GM19468 (cell line): ENCODE measurements around the gene GALNT17.

ENCODE experiments used
- ATAC-seq: cut with Tn5 transposase; IDR thresholded peaks from one replicate; pipeline ENCODE4 v1.9.1; 2021; ENCODE audit warnings: mild to moderate bottlenecking, moderate library complexity, moderate number of reproducible peaks; ENCODE audit not compliant: unreplicated experiment; ENCODE audit errors: extremely low read depth

GALNT17 gene

DNA sequence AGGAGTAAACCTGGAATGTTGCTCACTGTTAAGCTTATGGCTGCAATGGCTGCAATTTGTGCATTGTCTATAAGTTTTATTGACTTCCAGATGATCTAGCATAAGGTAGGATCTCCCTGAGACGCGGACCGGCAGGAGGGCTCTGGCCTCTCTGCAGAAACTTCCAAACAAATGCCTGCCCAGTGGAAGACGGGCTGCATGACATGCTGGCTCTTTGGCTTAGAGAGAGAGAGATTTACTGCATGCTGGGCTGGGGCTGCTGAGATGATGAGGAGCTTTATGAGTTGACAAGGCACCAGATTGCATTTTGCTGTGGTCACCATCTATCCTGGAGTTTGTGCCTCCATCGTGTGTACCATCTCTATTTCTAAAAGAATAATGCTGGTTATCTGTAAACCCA lies 193.2 kb downstream of the GALNT17 start:
- no peak for ATAC-seq

DNA sequence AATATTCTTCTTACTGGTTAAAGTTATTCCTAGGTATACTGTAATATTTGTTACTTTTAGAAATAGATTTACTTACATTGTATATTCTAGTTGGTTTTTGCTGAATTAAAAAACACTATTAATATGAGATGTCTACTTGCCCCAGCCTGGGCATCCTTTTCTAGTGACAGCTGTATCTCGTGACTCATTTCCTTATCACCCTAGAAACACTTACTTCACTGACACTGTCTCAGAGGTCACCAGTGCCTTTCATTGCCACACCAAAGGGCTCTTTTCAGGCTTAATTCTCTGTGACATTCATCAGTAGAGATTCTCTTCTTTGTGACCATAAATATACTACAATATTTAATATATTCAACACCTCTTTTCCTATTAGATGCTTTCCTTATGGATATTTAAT lies 194.7 kb downstream of the GALNT17 start:
- no peak for ATAC-seq

DNA sequence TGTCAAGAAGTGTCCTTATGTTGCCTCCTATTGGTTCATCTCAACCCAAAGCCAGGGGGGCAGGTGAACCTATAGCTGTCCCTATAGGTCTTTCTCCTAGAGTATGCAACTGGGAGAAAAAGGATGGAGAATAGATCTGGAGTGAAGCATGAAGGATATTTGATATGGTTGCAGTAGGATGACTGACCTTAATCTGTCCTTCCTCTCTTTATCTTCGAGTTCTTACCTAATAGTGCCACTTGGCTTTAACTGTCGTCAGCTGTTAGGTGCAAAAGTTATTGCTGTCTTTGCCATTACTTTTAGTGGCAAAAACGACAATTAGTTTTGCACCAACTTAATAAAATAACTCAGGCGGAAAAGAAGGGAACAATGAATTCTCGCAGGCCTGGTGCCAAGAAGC lies 196.0 kb downstream of the GALNT17 start:
- no peak for ATAC-seq

DNA sequence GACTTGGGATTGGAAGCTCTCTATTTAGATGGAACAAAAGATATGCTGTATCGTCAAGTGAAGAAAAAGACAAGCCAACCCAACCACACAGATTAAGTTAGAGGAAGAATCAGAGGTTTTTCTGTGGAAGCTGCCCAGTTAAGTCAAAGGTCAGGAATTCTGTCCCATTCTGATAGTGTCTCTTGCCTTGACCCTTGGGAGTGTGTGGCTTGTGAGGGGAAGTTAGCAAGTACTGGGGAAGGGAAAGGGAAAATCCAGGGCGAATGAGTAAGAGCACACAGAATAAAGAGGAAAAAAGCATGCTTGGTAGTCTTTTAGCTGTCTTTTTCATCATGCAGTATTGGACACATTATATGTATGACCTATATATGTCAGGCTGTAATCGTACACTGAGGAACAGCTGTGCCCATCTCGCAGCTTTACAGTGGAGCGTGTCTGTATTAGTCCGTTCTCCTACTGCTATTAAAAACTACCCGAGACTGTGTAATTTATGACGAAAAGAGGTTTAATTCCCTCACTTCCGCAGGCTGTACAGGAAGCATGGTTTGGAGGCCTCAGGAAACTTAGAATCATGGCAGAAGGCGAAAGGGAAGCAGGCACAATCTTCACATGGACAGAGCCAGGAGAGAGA lies 197.2 kb downstream of the GALNT17 start:
- no peak for ATAC-seq

GRCh38 chr7:71332207-71332606 lies 200.3 kb downstream of the GALNT17 start:
- ATAC-seq = no peak

GRCh38 chr7:71334541-71334940 lies 202.6 kb downstream of the GALNT17 start:
- ATAC-seq = no peak

DNA sequence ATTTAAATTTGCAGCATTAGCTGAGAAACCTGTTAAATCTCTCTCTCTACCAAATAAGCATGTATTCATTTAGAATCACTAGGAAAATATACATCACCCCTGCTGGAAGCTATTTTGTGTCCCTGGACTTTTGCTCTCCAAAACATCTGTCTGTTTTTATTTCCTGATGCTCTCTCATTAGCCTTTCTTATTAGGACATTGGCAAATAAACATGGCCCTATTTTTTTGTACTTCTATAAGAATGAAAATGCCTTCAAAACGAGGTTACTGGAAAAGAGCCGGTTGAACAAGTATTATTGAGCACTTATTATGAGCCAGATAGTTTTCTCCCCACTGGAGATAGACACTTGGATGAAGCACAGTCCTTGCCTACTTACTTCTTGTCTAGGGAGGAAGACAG lies 206.9 kb downstream of the GALNT17 start:
- no peak for ATAC-seq

DNA sequence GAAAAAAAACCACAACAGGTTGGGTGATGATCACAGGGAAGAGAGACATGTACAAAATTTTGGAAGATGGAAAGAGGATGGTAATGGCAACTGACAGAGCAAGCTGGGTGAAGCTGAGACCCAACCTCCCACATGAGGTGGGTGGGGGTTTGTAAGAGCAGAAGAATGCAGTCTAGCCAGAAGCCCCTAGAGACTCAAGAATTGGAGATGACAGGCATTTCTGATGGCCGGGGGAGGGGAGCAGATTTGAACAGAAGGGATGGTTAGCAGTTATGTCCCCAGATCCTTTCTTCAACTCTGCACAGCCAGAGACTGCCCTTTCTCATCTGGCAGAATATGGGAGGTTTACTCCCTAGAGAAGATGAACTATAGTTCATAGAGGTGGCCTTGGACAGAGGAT lies 208.0 kb downstream of the GALNT17 start:
- no peak for ATAC-seq

- no peak for ATAC-seq
Observed at GRCh38 chr7:71342202-71342601, 210.3 kb downstream of the GALNT17 start.

GRCh38 chr7:71343039-71343438 lies 211.1 kb downstream of the GALNT17 start:
- no peak for ATAC-seq

DNA sequence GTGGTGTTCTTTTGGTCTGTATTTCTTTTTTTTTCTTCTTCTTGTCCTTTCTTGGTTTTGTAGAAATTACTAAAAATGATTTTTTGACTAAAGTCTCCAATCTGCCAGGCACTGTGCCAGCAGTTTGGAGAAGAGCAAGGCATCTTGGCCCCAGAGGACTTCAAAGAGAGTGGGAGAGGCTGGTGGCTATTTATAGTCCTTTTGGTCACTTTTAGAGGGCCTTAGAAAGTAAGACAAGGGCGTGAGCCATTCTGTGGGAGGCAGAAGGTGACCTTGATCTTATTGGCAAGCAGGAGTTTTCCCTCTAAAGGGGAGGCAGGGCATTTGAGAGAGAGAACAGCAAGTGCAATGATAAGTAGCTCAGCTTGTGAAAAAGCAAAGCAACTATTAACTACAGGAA lies 211.9 kb downstream of the GALNT17 start:
- no peak for ATAC-seq

- no peak for ATAC-seq
Observed at GRCh38 chr7:71345117-71345884, 213.4 kb downstream of the GALNT17 start.

DNA sequence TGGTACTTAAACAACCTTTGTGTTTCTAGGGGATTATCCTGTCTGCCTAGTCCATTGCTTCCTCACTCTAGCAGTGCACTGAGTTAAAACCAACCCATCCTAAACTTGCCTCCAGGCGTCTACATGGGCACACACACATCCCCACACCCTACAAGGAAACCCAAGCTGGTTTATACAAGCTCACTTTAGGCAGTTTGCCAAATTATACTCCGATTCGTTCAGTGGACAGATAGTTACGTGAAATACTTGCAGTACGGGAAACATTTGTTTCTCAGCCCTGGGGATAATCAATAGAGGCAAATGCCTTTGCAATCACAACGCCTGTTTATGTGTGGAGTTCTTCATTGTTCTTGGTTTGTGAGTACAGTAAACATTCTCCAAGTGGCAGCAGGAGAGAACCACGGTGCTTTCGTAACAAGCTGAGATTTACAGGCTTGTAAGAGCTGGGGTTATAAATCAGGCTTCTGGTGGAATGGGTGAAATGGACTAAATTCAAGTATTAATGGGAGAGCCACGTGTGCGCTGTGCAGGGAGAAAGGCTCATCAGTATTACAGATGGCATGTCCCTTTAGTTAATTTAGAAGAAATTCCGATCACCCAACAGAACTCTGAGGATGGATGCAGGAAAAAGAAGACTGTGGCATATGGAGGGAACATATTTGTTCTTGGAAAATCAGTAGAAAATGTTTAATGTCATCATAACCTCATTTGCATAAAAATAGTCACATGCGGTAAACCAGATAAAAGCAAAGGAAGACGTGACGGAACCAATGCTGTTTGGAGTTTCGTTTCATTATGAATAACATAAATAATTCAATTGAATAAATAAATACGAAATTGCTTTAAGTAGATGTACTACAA lies 217.1 kb downstream of the GALNT17 start:
- no peak for ATAC-seq

- ATAC-seq = no peak
Observed at GRCh38 chr7:71349682-71350481, 217.9 kb downstream of the GALNT17 start.

GRCh38 chr7:71350680-71351079 lies 218.7 kb downstream of the GALNT17 start:
- no peak for ATAC-seq

DNA sequence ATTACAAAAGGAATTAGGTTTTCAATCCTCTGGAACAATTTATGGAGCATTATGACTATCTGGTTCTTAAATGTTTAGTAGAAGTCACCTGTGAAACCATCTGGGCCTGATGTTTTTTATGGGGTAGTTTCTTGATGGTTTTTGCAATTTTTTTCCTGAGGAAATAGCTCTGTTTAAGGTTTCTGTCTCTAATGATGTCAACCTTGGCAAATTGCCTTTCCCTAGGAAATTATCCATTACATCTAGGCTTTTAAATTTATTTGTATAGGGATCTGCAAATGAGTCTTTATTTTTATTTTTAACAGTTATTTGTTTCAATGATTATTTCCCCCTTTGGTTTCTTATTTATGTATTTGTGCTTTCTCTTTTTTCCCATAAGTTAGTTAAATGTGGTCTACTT lies 222.8 kb downstream of the GALNT17 start:
- ATAC-seq = no peak

DNA sequence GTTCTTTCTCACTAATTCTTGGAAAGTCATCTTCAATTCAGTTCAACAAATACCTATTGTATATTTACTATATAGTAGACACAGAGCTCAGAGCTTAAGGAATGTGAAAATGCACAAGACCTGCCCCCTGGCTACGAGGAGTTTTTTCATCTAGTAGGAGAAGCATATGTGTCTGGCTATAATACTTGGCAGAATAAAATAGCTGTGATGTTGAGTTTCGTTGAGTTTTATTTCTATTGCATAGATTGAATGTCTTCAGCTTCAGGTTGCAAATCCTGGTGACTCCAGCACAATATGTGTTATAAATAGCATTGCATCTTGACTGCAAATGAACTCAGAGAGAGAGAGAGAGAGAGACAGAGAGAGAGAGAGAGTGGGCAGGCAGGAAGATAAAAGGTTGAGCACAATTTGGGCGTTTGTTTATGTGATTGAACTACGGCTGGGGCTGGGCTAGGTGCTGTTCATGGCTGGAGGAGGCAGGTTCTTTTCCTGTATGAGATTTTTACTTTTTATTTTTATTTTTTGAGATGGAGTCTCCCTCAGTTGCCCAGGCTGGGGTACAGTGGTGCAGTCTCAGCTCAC lies 229.6 kb downstream of the GALNT17 start:
- no peak for ATAC-seq

- no peak for ATAC-seq
Observed at GRCh38 chr7:71362240-71362639, 230.3 kb downstream of the GALNT17 start.

DNA sequence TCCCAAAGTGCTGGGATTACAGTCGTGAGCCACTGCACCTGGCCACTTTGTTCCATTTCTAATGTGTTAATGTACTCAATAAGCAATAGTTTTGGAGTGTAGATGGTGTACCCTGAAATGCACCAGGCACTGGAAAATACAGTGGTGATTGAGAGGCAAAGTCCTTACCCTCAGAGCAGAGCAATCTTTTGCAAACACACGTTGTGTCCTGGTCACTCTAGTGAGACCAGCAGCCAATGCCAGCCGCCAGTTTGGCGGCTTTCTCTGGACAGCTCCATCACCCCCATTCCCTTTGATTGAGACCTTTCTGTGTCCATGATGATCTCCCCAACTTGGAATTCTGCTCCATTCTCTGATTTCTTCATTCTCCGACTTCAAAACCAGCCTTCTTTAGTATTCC lies 231.3 kb downstream of the GALNT17 start:
- no peak for ATAC-seq

DNA sequence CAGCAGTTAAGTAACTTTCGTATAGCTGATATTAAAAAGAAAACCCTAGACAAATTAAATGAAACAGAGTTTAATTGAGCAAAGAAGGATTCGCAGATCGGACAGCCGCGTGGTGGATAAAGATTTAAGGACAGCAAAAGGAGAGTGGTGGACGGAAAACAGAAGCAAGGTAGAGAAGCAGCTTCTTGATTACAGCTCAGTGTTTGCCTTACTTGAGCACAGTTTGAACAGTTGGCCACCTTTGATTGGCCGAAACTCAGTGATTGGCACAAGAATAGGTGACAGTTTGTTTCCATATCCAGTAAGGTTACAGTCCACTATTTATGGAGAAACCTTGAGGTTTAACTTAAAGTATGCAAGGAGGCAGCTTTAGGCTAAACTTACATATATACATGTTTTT lies 231.7 kb downstream of the GALNT17 start:
- ATAC-seq = no peak
